ENCODE data around the gene TXNRD2. TPM values are rescaled to one million over a fixed set of nuclear protein-coding genes. Genes with fewer than 3 reads are reported as not detected.
"Not testable (repeated sequence)": the region's sequence is repeated elsewhere in the genome, so short reads cannot be mapped to it uniquely, and the experiment has no call there.

The TXNRD2 gene
- total and polyA plus RNA-seq, 8 donors, result 9.6 to 41.6 (median 14.8) TPM

GRCh38 chr22:19832476-19833108, 109.0 kb downstream of the TXNRD2 start:
- no peak for TF ChIP-seq CTCF (IDR thresholded peaks at IDR 0.05)
- Histone ChIP-seq H3K27me3 (no peaks in the 10 kb centered on the region), H3K4me3 (no peak overlapping the region), H3K4me1 (no peaks in the 10 kb centered on the region), H3K9me3 (no peaks in the 10 kb centered on the region), H3K27ac (no peak overlapping the region), H3K36me3 (no peaks in the 10 kb centered on the region)
- no peak for ATAC-seq
- 92 to 94% methylated on average over 7 of the region's 7 CpGs for WGBS, 2 donors
- intact Hi-C loops (cut with DNase I), result no loop called here
- FAIRE-seq, result no peak
- DNase-seq, result no peak

- ATAC-seq; FAIRE-seq; H3K4me1 ChIP-seq; H3K36me3 ChIP-seq; H3K4me3 ChIP-seq; H3K9me3 ChIP-seq; H3K27me3 ChIP-seq; H3K27ac ChIP-seq; intact Hi-C loops (cut with DNase I): not testable (repeated sequence)
- DNase-seq, result peak in 1 of 6 donors; percentile 2
- 85 to 98% methylated on average over 3 of the region's 3 CpGs for WGBS, 2 donors
Observed at GRCh38 chr22:19831979-19832378, 109.6 kb downstream of the TXNRD2 start.

- Histone ChIP-seq H3K4me3 (no peak overlapping the region), H3K27ac (no peak overlapping the region), H3K36me3 (no peaks in the 10 kb centered on the region), H3K27me3 (no peaks in the 10 kb centered on the region), H3K9me3 (no peaks in the 10 kb centered on the region), H3K4me1 (no peaks in the 10 kb centered on the region)
- intact Hi-C loops (cut with DNase I), result no loop called here
- no peak for TF ChIP-seq CTCF (IDR thresholded peaks at IDR 0.05)
- FAIRE-seq (no peak), DNase-seq (no peak), ATAC-seq (no peak)
- WGBS, 2 donors, result 94 to 97% methylated on average over 6 of the region's 6 CpGs
Observed at GRCh38 chr22:19831016-19831415, 110.6 kb downstream of the TXNRD2 start.

- Histone ChIP-seq H3K27ac (no peak overlapping the region), H3K4me3 (no peak overlapping the region), H3K36me3 (no peaks in the 10 kb centered on the region), H3K4me1 (no peaks in the 10 kb centered on the region), H3K27me3 (no peaks in the 10 kb centered on the region), H3K9me3 (no peaks in the 10 kb centered on the region)
- ATAC-seq, result no peak
- 87 to 93% methylated on average over 2 of the region's 2 CpGs for WGBS, 2 donors
- intact Hi-C loops (cut with DNase I), result no loop called here
- TF ChIP-seq CTCF (IDR thresholded peaks at IDR 0.05), result no peak
- no peak for DNase-seq
- FAIRE-seq, result no peak
Observed at GRCh38 chr22:19828035-19828401, 113.6 kb downstream of the TXNRD2 start.

- ATAC-seq, result no peak
- no peaks in the 10 kb centered on the region for H3K36me3 ChIP-seq
- intact Hi-C loops (cut with DNase I), result no loop called here
- FAIRE-seq, result no peak
- no peak overlapping the region for H3K27ac ChIP-seq
- H3K4me1 ChIP-seq, result no peaks in the 10 kb centered on the region
- DNase-seq, result no peak
- 73 to 74% methylated on average over 10 of the region's 10 CpGs for WGBS, 2 donors
- H3K4me3 ChIP-seq, result no peak overlapping the region
- no peaks in the 10 kb centered on the region for H3K27me3 ChIP-seq
- H3K9me3 ChIP-seq, result no peaks in the 10 kb centered on the region
- TF ChIP-seq CTCF (IDR thresholded peaks at IDR 0.05), result no peak
Observed at GRCh38 chr22:19827341-19828034, 114.1 kb downstream of the TXNRD2 start.
